Skeletal muscle tissue (tissue), 1 donor: ENCODE measurements around the gene VPS35. TPM values are rescaled to one million over a fixed set of nuclear protein-coding genes. Genes with fewer than 3 reads are reported as not detected.

Experiments used
- total RNA-seq: library from RNA; depleted of rRNA; stranded (reverse); fragments of >200 nt; gene quantifications from one replicate; pipeline ENCODE4 v1.2.3, GENCODE V29; 2014

The VPS35 gene
- total RNA-seq, 1 donor from 2014 or later, result 107 TPM

Other genes with a start within 250 kb of the VPS35 start
- gene SHCBP1, start 67.8 kb downstream of the VPS35 start, total RNA-seq, result 8.9 TPM
- gene ORC6, start 481 bp upstream of the VPS35 start, total RNA-seq, result 3.1 TPM
- 13.6 TPM for gene MYLK3, start 59.2 kb upstream of the VPS35 start, total RNA-seq
- gene C16orf87, start 142.0 kb upstream of the VPS35 start, total RNA-seq, result 11.0 TPM
- 15.7 TPM for gene GPT2, start 195.2 kb upstream of the VPS35 start, total RNA-seq